ENCODE results near the gene KCNK16. TPM values are rescaled to one million over a fixed set of nuclear protein-coding genes. Genes with fewer than 3 reads are reported as not detected.
A peak's percentile ranks its signal among the peaks of the same experiment; 100 is the strongest.

The KCNK16 gene
- total and polyA plus RNA-seq, 2 donors (not counting 1 experiment from before 2014, with no cell fraction given) = not detected

GRCh38 chr6:39347906-39348585, 25.5 kb upstream of the KCNK16 start:
- DNase-seq = peak; percentile 67
- WGBS (ENCODE audit: insufficient coverage) = 26% methylated on average over 8 of the region's 9 CpGs
- Histone ChIP-seq H4K20me1 (ENCODE audit: control insufficient read depth, insufficient read depth, low read length, poor library complexity, severe bottlenecking) (no peaks in the 10 kb centered on the region), H3K9ac (ENCODE audit: low read length) (no peak overlapping the region), H3K79me2 (ENCODE audit: control insufficient read depth, insufficient read depth, low read length) (no peaks in the 10 kb centered on the region), H3K27ac (ENCODE audit: low read length in 2 of 2) (no peak overlapping the region), H3K9me3 (ENCODE audit: control extremely low read depth in 1 of 3, control insufficient read depth in 2 of 3, insufficient read depth in 1 of 3, low read length in 2 of 3) (peaks cover 0 to 10% (median 0%) of the 10 kb centered on the region in 3 donors), H3K4me2 (replicated peaks; ENCODE audit: low read depth, low read length, poor library complexity, severe bottlenecking) (no peak overlapping the region), H2AFZ (ENCODE audit: insufficient read depth, low read depth, low read length, poor library complexity, severe bottlenecking) (no peak overlapping the region), H3K36me3 (replicated peaks in 1 of 2; ENCODE audit: control extremely low read depth in 1 of 2, control insufficient read depth in 1 of 2, extremely low read depth in 1 of 2, insufficient read depth in 2 of 2, low read length in 1 of 2) (no peaks in the 10 kb centered on the region), H3K27me3 (replicated peaks in 1 of 4; ENCODE audit: control extremely low read depth in 1 of 4, control insufficient read depth in 3 of 4, insufficient read depth in 4 of 4, low read length in 3 of 4) (no peaks in the 10 kb centered on the region), H3K4me1 (ENCODE audit: control insufficient read depth in 2 of 2, insufficient read depth in 2 of 2, low read length in 2 of 2) (peaks cover 9 to 11% of the 10 kb centered on the region in 2 donors), H3K4me3 (ENCODE audit: control extremely low read depth in 1 of 5, extremely low read depth in 1 of 5, insufficient read depth in 1 of 5, low read depth in 2 of 5, low read length in 4 of 5) (no peak overlapping the region)
- peak; percentile 60 for ATAC-seq (ENCODE audit: low read depth)
- Mint-ChIP-seq H3K27ac (no peak overlapping the region), H3K9me3 (ENCODE audit: insufficient read depth) (peaks cover 2% of the 10 kb centered on the region), H3K27me3 (no peaks in the 10 kb centered on the region), H3K4me1 (peaks cover 9% of the 10 kb centered on the region), H3K4me3 (no peak overlapping the region)
- POLR2A ChIA-PET = interaction anchor here (0.6 kb wide), 1 partner anchor 535 kb away, joined by 3 read pairs; no protein-coding TSS in a partner anchor
- intact Hi-C loops (cut with micrococcal nuclease) = no loop called here
- CTCF ChIA-PET = interaction anchor here (0.7 to 2.2 kb wide), 11 partner anchors 8 to 1680 kb away, joined by 3 to 8 read pairs (median 3); no protein-coding TSS in a partner anchor
- TF ChIP-seq CTCF (IDR thresholded peaks at IDR 0.05) (peak; percentile 94), EZH2 (IDR thresholded peaks at IDR 0.05; ENCODE audit: borderline replicate concordance, insufficient read depth, low read depth, low read length, poor library complexity, severe bottlenecking) (no peak)

GRCh38 chr6:39347206-39347605, 24.7 kb upstream of the KCNK16 start:
- H3K4me2 ChIP-seq (replicated peaks; ENCODE audit: low read depth, low read length, poor library complexity, severe bottlenecking) = no peak overlapping the region
- DNase-seq (no peak), ATAC-seq (ENCODE audit: low read depth) (no peak)
- no peak overlapping the region for H3K9ac ChIP-seq (ENCODE audit: low read length)
- Mint-ChIP-seq H3K27me3 (no peaks in the 10 kb centered on the region), H3K27ac (peak overlapping the region; percentile 10), H3K9me3 (ENCODE audit: insufficient read depth) (peaks cover 2% of the 10 kb centered on the region), H3K4me3 (no peak overlapping the region), H3K4me1 (peaks cover 9% of the 10 kb centered on the region)
- H3K27me3 ChIP-seq (replicated peaks in 1 of 4; ENCODE audit: control extremely low read depth in 1 of 4, control insufficient read depth in 3 of 4, insufficient read depth in 4 of 4, low read length in 3 of 4) = no peaks in the 10 kb centered on the region
- no peak for TF ChIP-seq EZH2 (IDR thresholded peaks at IDR 0.05; ENCODE audit: borderline replicate concordance, insufficient read depth, low read depth, low read length, poor library complexity, severe bottlenecking)
- TF ChIP-seq CTCF (IDR thresholded peaks at IDR 0.05) = no peak
- no peaks in the 10 kb centered on the region for H3K36me3 ChIP-seq (replicated peaks in 1 of 2; ENCODE audit: control extremely low read depth in 1 of 2, control insufficient read depth in 1 of 2, extremely low read depth in 1 of 2, insufficient read depth in 2 of 2, low read length in 1 of 2)
- ChIA-PET POLR2A (no interaction called here), CTCF (interaction anchor here (1.0 to 2.2 kb wide), 12 partner anchors 9 to 1692 kb away, joined by 3 to 8 read pairs (median 4); partner anchors contain the start of gene UNC5CL)
- H3K4me3 ChIP-seq (ENCODE audit: control extremely low read depth in 1 of 5, extremely low read depth in 1 of 5, insufficient read depth in 1 of 5, low read depth in 2 of 5, low read length in 4 of 5) = no peak overlapping the region
- no peak overlapping the region for H2AFZ ChIP-seq (ENCODE audit: insufficient read depth, low read depth, low read length, poor library complexity, severe bottlenecking)
- WGBS (ENCODE audit: insufficient coverage) = 84% methylated on average over 3 of the region's 6 CpGs
- intact Hi-C loops (cut with micrococcal nuclease) = no loop called here
- H4K20me1 ChIP-seq (ENCODE audit: control insufficient read depth, insufficient read depth, low read length, poor library complexity, severe bottlenecking) = no peaks in the 10 kb centered on the region
- peaks cover 0 to 10% (median 0%) of the 10 kb centered on the region in 3 donors for H3K9me3 ChIP-seq (ENCODE audit: control extremely low read depth in 1 of 3, control insufficient read depth in 2 of 3, insufficient read depth in 1 of 3, low read length in 2 of 3)
- no peaks in the 10 kb centered on the region for H3K79me2 ChIP-seq (ENCODE audit: control insufficient read depth, insufficient read depth, low read length)
- H3K27ac ChIP-seq (ENCODE audit: low read length in 2 of 2) = no peak overlapping the region
- peaks cover 18 to 19% of the 10 kb centered on the region in 2 donors for H3K4me1 ChIP-seq (ENCODE audit: control insufficient read depth in 2 of 2, insufficient read depth in 2 of 2, low read length in 2 of 2)

Measured in B cell (primary cell).